Fibroblast of the conjunctiva (primary cell): ENCODE results near the gene RADIL.

Experiments
- DNase-seq: peaks from one replicate; pipeline ENCODE4 v3.0.0-alpha.2; 2010; ENCODE audit warnings: low read depth

The RADIL gene

DNA sequence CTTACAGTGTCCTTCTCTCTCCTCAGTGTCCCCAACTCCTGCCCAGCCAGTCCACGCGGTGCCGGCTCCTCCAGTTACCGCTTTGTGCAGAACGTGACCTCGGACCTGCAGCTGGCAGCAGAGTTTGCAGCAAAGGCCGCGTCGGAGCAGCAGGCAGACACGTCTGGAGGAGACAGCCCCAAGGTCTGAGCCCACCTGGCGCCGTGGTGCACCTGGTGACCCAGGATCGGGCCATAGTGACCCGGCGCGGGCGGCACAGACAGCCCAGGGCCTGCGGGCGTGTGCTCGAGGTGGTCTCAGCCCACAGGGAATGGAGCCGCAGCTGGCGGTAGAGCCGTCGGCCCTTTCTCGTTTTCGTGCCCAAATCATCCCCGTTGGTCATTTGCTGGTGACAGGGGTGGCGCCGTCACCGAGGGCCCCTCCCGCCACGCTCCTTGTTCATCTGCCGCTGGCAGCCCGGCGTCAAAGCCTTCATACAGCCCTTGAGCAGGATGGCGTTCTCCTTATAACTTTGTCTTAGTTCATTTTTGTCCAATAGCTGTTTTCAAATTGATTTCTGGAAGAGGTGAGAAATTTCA, 129.0 kb downstream of the RADIL start:
- no peak for DNase-seq

GRCh38 chr7:4753598-4754432, 129.7 kb downstream of the RADIL start:
- DNase-seq, result no peak

DNA sequence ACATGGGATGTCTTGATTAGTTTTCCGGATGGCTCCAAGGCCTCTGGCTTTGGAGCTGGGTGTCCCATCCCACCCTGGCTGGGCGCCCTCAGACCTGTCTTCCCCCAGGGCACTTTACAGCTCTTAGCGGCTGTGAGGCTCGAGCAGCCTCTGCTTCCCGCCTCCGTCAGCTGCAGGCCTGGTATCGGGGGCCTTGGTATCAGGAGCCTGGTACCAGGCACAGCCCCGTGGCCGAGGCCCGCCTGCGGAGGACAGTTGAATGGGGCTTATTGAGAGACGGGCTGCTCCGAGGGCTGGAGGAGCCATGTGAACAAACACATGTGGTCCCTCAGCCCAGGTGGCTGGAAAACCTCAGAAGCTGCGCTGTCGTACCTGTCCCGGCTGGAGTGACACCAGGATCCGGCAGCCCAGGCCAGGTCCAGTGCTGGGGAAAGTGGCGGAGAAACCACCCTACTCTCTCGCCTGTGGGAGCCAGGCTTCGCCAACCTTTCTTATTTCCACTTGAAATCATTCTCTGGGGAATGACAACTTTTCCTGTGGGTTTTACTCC, 132.0 kb downstream of the RADIL start:
- DNase-seq, result no peak

DNA sequence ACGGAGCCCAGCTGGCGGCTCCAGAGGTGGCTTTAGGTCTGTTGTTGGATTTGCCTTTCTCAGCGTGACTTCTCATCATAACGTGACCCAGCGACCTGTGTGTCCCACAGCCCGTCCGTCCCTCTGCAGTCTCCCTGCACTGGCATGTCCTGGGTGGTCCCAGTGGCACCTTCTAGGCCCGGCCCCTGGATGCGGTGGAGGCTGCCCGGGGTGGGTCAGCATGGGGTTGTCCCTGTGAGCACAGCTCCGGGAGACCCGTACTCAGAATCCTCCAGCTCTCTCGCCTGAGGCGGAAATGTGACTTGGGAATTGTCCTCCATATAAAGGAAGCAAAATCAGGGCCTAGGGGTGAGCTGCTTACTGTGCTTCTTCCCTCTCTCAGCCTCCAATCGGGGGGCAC, 133.7 kb downstream of the RADIL start:
- no peak for DNase-seq

- DNase-seq, result no peak
Observed at GRCh38 chr7:4749363-4749762, 134.2 kb downstream of the RADIL start.
